Amygdala (tissue), 56 donors: ENCODE results near the gene MPDU1.
A peak's percentile ranks its signal among the peaks of the same experiment; 100 is the strongest.

Experiments used
- DNase-seq, 56 donors: peaks; one replicate each; lab custom pipeline; 2025; lab: John Stamatoyannopoulos, UW

The MPDU1 gene

DNA sequence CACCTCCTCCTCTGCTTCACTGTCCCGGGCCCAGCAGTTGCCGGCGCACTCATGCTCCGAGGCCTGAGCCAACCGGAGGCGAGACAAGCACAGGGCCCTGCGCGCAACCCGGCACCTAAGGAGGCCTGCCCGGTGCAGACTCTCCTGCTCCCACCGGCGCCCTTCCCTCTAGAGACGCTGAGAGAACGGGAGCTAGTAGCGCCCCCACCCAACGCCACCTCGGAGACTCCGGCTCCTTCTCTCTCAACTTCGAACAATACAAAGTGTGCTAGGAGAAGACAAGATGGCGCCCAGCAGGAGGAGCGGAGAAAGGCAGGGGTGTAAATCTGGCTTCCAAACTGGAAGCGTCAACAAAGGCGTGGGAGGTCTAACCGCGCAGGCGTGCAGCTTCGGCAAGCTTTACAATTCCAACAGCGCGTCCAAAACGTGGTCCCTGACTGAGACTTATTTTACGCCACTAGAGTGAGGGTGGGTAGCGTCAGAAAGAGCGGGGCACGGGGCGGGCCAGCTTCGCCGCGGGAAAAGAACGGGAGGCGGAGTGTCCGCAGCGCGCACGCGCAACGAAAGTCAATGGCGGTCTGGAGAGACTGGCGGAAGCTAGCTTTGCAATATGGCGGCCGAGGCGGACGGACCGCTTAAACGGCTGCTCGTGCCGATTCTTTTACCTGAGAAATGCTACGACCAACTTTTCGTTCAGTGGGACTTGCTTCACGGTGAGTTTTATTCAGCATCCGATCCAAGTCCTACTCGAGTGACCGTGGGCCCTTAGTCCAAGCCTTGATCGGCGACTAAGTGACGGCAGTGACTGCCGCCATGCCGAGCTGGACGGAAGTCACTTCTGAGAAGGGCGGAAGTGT is at the start of gene MPDU1:
TSS of gene MPDU1 (plus strand) at position 600 of the 857 bp plus-strand sequence. CDS start at position 611, 11 bp downstream.
- peak; percentile 80 to 100 (median 94) for DNase-seq

DNA sequence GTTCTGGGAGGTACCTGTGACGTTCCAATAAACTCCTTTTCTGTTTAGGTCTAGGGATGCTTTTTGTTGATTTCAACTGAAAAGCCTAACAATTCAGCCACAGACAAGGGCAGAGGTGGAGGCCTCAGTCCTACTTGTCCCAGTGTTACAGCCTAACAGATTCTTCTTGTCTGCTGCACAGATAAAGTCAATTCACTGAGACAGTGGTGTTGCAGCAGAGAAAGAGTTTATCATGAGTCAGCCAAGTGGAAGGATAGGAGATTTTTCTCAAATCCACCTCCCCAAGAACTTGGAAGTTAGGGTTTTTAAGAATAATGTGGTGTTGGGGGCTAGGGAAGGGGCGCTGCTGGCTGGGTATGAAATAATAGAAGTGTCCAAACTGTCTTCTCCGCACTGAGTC is 45.6 kb upstream of the MPDU1 start:
- no peak for DNase-seq

DNA sequence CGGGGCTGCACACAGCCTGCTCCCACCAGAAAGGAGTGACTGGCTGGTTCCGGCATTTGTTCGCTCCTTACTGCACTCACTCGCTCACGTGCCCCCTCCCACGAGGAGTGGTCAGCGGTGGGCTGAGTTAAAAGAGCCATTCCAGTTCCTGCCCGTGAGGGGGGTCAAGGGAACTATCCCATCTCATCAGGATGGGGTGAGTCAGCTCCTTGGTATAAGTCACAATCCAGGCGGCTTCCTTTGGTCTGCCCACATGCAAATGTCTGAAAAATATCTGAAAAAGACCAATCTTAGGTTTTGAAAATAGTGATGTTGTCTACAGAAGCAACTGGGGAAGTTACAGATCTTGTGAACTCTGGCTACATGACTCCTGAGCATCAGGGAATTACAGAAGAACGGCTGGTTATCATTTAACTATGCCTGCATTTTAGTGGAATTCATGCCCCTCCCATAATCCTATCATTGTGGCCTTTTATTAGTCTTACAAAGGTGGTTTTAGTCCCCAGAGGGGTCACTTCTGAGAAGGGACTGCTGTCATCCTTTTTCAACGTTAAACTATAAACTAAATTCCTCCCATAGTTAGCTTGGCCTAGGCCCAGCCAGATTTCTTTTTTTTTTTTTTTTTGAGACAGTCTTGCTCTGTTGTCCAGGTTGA is 44.6 kb upstream of the MPDU1 start:
- no peak for DNase-seq

DNA sequence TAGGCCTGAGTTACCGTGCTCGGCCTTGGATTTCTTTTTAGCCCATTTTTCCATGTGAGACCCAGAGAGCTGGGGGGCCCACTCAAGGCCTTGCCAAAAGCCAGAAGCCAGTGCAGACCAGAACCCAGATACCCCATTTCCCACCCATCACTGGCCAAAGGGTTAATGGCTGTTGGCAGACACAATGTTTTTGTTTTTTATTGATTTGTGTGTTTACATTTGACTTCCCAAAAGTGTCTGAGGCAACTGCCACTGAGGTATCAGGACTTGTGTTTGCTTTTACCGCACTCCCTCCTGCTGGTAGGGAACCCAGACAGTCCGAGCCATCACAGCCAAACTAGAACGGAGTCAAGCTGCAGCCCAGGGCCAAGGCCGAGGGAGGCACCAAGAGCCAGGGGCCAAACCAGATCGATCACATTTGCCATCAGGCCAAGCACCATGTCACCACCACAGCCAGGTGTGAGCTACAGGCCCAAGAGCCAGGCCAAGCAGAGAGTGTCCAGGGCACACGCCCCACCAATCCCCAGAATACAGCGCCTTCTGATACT is 42.5 kb upstream of the MPDU1 start:
- no peak for DNase-seq

GRCh38 chr17:7544911-7545310 is 38.7 kb upstream of the MPDU1 start:
- DNase-seq = no peak

GRCh38 chr17:7548585-7549400 is 34.9 kb upstream of the MPDU1 start, which contains the start of gene TNFSF12:
Gene TNFSF12, plus strand, starts transcription at chr17:7549058. Its CDS starts 96 bp downstream, at chr17:7549154.
- peak in 28 of 56 donors; percentile 14 to 69 (median 47) for DNase-seq

DNA sequence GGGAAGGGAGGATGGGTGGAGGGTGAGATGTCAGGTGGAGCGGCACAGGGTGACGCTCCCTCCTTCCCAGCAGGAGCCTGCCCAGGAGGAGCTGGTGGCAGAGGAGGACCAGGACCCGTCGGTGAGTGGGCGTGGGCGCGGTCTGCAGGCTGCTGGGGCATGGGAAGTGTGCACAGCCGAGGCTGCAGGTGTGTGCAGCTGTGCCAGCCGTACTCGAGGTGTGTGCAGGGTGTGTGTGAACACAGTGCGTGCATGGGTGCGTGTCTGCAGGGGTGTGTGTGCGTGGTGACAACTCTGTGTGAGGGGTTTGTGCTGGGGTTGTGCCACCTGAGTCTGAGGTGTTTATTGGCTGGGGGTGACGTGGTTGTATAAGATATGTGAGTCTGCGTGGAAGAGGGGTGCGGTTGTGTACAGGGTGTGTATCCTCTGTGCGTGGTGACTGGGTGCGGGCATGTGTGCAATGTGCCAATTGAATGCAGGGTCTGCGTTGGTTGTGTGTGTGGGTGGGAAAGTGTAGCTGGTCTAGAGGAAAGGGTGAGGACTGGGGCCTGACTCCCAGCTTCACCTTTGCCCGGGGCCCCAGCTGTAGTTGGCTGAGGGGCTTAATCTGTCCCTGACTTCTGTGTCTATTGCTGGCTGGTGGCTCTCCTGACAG is 34.1 kb upstream of the MPDU1 start:
- DNase-seq = peak in 6 of 56 donors; percentile 24 to 56 (median 35)

DNA sequence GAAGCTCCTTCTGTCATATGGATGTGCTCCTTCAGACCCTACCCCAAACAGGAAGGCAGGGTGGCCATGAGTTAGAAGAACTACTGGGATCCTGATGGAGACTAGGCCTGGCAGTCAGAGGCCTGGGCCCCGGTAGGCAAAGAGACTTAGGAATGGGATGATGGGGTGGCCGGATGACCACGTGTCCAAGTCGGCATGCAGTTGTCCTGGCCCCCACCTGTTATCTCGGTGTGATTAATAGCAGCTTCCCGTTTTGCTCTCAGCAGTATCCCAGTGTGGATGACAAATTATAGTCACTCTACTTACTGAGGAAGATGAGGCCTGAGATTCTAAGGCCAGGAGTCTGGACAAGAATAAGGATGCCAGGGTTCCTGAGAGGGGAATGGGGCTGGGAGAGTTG is 33.3 kb upstream of the MPDU1 start:
- DNase-seq = no peak

- no peak for DNase-seq
Observed at GRCh38 chr17:7551396-7551795, 32.3 kb upstream of the MPDU1 start.

- peak in 1 of 56 donors; percentile 33 for DNase-seq
Observed at GRCh38 chr17:7552621-7553051, 31.0 kb upstream of the MPDU1 start.

DNA sequence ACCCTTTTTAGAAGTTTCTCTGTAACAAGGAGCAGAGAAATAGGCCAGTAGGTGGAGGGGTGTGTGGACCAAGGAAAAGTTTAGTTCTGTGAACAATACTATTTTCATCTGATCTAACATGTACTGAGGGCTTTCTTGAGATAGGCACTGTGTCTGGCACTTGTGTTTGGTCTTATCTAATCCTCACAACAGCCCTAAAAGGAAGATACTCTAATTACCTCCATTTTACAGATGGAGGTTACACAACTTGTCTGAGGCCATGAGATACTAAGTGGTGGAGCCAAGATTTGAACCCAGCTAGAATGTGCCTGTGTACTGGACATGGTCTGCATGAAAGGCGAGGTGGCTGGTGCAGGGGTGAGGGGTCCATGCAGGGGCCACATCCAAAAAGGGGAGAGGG is 30.3 kb upstream of the MPDU1 start:
- no peak for DNase-seq

- DNase-seq = no peak
Observed at GRCh38 chr17:7555320-7555948, 28.2 kb upstream of the MPDU1 start.

- DNase-seq = no peak
Observed at GRCh38 chr17:7556627-7557026, 27.0 kb upstream of the MPDU1 start.

- DNase-seq = no peak
Observed at GRCh38 chr17:7557147-7557764, 26.4 kb upstream of the MPDU1 start.

- peak in 45 of 56 donors; percentile 35 to 86 (median 68) for DNase-seq
Observed at GRCh38 chr17:7557775-7558543, 25.7 kb upstream of the MPDU1 start.

- DNase-seq = peak in 14 of 56 donors; percentile 41 to 75 (median 62)
Observed at GRCh38 chr17:7558544-7559319, 24.9 kb upstream of the MPDU1 start, which contains the start of gene TNFSF13. Gene TNFSF13, plus strand, starts transcription at chr17:7558750. Its CDS starts 290 bp downstream, at chr17:7559040.
